NCI-H2227 (cell line): ENCODE data around the gene PVALEF.

Source experiments
- DNase-seq: peaks from one replicate; lab custom pipeline; 2025; ENCODE audit not compliant: unreplicated experiment; lab: John Stamatoyannopoulos, UW

PVALEF gene

GRCh38 chr17:81180836-81181810 is 15.8 kb downstream of the PVALEF start:
- no peak for DNase-seq

DNA sequence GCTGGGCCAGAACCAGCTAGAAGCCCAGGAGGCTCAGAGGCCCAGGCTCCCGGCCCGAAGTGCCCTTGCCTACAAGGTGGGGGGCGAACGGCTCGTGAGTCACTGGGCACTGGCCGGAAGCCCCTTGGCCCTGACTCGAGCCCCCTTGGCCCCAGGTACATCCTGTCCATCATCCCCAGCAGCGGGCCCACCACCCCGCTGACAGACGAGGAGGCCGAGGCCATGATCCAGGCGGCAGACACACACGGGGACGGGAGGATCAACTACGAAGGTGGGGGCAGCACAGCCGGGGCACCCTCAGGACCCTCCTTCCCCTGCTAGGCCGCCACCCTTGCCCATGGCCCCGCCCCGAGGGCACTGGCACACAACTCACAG is 16.5 kb downstream of the PVALEF start:
- no peak for DNase-seq

DNA sequence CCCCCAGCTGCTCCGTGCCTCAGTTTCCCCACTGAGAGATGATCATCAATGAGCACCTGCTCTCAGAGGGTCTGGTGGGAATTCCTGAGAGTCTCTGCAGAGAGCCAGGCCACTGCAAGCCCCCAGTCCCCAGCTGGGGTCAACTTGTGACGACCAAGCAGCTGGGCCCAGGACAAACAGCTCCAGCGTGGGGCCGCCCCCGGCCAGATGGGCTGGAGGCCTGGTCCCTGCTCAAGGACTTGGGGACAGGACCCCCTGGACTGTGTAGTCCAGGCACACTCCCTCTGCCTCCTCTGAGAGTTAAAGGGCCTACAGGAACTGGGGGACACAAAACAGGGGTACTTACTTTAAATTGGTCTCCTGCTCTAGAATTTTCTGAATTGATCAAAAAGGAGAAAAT is 17.3 kb downstream of the PVALEF start:
- no peak for DNase-seq

DNA sequence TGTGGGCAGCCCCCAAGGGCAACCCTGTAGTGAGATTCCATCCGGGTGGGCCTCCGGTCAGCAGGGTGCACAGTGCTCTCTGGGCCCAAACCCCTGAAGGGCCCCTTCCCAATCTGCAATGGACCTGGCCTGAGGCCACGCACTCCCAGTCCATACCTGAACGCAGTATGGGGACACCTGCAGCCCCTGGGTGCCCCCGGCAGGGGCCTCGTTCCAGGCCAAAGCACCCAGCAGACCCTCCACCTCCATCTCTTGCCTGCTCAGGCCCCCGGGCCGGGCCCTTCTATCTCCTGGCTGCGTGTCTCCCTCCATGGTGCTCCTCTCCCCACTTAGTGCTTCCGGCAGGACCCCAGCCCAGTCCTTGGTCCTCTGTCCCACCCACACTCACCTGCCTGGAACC is 18.0 kb downstream of the PVALEF start:
- DNase-seq = no peak

- DNase-seq = no peak
These were observed 18.5 kb downstream of the PVALEF start for GRCh38 chr17:81183807-81184206.

DNA sequence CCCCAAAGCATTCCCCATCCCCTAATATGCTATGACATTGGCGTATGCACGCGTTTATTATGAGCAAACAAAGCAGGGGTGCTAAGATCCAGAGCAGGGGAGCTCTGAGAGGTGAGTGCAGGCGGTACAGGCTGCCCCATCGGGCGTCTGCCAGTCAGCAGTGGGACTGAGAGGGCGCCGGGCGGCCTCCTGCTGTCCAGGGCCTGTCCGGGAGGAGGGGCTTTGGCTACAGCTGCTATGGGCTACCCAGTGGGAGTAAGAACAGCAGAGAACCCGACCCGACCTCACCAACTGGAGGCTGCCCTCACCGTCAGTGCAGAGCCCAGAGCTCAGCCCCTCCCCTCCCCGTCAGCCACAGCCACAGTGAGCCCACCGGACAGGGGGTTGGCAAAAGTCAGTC is 19.2 kb downstream of the PVALEF start:
- DNase-seq = peak; percentile 22

DNA sequence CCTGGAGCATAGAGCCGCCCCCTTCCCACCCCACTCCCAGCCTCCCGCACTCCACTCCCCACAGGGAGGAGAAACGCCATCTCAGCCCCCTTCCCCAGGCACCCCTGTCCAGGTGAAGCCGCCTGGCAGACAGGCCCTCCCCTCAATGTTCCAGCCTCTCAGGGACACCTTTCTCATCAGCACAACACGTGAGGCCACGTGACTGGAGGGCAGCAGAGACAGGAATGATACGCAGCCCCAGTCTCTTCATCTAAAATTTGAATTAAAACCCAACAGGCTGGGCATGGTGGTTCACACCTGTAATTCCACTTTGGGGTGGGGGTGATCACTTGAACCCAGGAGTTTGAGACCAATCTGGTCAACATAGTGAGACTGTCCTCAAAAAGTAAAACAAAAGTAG is 20.9 kb downstream of the PVALEF start:
- DNase-seq = no peak

GRCh38 chr17:81187120-81187519 is 21.8 kb downstream of the PVALEF start:
- no peak for DNase-seq

GRCh38 chr17:81187586-81188490 is 22.5 kb downstream of the PVALEF start:
- DNase-seq = no peak

- no peak for DNase-seq
These were observed 23.2 kb downstream of the PVALEF start for GRCh38 chr17:81188491-81188840.

GRCh38 chr17:81189016-81189415 is 23.7 kb downstream of the PVALEF start:
- no peak for DNase-seq

- no peak for DNase-seq
These were observed 24.6 kb downstream of the PVALEF start for GRCh38 chr17:81189670-81190530.

DNA sequence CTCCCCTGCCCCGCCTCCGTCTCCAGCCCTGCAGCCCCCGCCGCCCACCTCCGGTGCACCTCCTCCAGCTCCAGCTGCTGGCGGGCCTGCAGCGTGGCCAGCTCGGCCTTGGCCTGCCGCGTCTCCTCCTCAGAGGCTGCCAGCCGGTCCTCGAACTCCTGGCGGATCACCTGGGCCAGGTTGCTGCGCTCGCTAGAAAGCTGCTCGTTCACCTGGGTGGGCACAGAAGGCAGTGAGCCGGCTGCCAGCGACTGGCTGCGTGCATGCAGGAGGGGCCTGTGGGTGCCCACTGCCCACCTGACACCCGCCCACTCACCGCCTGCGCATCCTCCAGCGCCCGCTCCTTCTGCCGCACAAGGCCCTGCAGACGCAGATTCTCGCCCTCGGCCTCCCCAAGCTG is 25.3 kb downstream of the PVALEF start:
- no peak for DNase-seq

- DNase-seq = no peak
These were observed 25.8 kb downstream of the PVALEF start for GRCh38 chr17:81191116-81191515.

GRCh38 chr17:81191646-81192045 is 26.3 kb downstream of the PVALEF start:
- no peak for DNase-seq

- no peak for DNase-seq
These were observed 27.2 kb downstream of the PVALEF start for GRCh38 chr17:81192386-81193050.

- DNase-seq = no peak
These were observed 27.7 kb downstream of the PVALEF start for GRCh38 chr17:81193051-81193410.

GRCh38 chr17:81193470-81194224 is 28.3 kb downstream of the PVALEF start:
- DNase-seq = no peak

DNA sequence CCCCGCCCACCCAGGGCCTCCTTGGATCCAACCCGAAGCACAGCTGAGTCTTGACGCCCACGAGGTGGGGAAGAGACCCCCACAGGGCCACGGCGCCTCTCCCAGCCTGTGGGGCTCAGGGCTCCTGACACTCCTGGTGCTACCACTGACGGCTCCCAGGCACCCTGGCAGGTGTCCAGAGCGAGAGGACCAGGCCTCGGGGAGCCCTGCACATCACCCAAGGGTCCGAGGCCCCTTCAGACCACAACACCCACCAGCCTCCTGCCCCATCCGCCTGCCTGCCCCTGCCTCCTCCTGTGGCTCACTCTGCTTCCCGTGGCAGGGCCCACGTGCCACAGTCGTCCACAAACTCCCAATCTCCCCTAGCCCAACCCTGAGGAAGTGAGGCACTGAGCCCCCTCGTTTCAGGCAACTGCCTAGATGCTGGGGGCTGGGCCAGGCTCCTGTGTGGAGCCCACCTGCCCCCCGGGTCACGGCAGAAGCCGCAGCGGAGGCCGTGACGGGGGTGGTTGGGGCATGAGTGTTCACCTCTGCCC is 29.0 kb downstream of the PVALEF start:
- DNase-seq = no peak
